Hematopoietic multipotent progenitor cell treated with erythropoietin and hydrocortisone succinate and interleukin-3 and kit ligand, for 8 days (in vitro differentiated cells): ENCODE data around the gene ARNT2.
"Not testable (repeated sequence)": the region's sequence is repeated elsewhere in the genome, so short reads cannot be mapped to it uniquely, and the experiment has no call there.

Source experiments
- DNase-seq: peaks from one replicate; pipeline ENCODE4 v3.0.0-alpha.2; 2015

The ARNT2 gene

DNA sequence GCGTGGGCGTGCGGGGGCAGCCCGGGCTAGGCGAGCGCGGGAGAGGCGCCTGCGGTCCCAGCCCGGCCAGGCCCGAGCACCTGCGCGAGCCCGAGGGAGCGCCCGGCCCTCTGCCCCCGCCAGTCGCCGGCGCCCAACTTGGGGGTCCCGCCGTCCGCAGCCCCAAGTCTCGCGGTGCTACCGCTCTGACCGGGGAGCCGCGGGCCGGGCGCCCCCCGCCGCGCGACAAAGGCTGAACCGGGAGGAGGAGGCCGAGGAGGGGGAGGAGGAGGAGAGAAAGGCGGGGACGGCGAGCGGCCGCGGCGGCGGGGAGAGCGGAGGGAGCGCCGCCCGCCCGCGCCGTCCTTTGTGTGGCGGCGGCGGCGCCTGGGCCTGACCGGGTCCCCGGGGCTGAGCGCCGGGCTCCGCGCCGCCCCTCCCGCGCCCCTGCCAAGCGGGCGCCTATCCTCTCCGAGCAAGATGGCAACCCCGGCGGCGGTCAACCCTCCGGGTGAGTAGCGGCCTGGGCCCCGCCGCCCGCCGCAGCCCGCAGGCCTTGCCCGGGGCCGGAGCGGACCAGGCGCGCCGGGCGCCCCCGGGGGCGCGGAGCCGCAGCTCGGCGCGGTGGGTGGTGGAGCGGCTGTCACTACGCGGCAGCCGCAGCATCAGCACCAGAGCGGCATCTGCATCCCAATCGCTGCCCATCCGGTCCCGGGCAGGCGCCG is at the start of gene ARNT2:
ARNT2 (plus strand) TSS at position 326 of the 704 bp plus-strand sequence; CDS start at position 460, 134 bp downstream.
- no peak for DNase-seq

DNA sequence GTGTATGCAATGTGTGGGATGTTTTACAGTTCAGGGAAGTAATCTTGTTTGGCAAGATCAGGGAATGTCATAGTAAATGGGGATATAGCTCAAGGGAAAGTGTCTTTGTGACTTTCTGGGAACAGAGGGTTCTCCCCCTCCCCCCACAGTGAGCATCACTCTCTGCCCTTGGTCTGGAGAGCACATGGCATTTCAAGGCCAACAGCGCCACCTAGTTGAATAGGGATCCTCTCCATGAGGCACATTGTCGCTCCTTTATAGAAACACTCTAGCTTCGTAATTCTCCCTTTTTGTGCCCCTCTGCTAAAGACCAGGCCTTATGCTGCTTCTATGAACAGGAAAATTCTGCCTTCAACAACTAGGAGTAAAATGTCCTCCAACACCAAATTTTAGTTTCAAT is 37.1 kb upstream of the ARNT2 start:
- DNase-seq: peak; percentile 54

DNA sequence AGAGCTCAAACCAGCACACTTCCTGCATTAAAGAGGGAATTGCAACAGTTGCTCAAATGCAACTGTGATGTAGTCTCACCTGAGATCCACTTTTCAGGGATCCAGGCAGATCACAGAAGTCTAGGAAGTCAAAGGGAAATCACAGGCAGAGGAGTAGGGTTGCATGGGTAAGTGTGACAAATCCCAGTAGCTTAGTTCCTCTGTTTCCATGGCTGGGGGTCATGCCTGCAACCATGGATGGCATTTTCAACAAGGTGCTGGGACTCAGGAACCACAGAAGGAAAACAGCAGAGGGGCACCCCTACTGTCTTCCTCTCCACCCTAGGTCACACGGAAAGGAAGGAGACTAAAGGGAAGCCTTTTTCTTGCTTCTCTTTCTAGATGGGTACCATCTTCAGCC is 36.5 kb upstream of the ARNT2 start:
- DNase-seq: no peak

DNA sequence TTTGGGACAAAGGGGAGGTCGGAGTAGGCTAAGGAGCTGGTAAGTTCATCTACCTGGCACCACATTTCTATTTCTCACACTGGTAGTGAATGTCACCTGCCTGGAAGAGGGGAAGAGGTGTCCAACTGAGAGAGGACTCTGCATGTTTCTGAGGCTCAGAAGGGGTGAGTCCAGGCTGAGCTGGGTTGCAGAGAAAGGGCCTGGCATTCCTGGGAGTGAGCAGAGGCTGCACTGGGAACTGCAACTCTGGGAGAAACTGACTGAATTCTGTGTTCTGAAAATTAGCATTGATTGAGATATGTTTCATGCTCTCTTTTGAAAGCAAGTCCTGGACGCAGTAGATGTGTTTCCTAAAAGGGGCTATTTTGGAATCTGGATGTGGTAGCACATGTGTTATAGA is 32.3 kb upstream of the ARNT2 start:
- no peak for DNase-seq

DNA sequence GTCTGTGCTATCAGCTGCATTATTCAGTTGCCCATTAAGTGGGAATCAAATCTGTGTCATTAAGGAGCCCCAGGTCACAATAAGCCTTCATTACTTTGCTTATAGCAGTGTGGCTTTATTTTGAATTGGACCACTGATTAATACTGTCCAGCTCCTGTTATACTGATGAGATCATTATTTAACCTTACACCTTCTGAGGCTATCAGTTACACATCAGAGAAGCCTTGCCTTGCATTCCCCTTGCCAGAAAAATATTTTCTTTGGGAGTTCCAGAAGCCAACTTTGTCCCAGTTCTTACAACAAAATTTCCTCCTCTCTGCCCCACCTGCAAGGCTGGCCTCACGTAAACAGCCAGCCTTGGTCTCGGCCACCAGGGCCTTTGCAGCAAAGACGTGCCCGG is 29.7 kb upstream of the ARNT2 start:
- DNase-seq: no peak

DNA sequence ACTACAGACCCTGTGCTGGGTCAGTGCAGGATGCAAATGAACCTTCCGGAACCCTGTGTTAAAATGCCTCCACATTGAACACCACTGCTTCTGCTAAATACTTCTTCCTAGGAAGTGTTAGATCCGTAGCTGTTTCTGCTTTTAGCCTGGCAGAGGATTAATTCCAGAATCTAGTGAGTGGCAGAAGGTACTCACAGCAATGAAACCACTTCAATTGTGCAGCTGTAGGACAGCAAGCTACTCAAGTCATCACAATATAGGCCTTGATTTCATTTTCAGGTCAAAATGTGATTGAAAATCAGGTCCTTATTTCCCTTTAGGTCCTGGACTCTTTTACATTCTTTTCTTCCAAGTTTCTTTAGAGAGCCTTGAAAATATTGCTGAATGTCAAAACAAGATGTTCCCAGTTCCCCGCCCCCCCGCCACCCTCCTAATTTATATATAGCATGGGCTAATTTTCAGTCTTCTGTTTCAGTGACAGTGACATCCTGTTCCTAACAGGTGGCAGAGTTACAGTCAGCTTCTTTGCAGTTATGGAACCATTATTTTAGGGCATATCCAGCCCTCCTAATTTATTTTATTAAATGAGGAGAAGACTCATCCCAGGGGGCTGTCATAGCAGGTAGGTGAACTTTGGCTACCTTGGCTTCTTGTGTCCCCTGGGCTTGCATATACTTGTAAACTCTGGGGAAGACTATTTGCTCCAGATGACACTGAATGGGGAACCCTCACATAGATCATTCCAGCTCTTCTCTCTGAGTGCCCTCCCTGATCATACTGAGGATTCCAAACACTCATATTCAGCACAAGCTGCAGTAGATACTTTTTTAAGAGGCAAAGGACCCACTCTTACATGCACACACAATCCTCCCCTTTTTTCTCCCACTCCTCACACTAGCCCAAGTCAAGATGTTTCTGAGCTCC is 28.0 kb upstream of the ARNT2 start:
- DNase-seq: no peak

DNA sequence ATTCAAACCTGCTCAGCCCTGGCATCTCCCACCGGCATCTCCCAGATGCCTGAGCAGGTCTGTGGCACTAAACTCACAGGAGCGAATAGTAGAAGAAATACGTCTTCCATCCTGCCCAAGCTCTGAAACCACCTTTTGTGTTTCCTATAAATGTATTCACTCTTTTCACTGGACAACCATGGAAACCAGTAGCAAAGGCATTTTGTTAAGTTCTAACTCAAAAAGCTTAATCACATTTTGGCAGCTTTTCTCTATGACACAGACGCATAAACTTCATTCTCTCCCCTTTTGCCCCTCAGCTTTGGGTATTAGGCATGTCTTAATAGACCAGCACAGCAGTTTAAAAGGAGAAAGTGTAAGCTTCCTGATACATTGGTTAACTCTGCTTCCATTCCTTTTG is 24.5 kb upstream of the ARNT2 start:
- no peak for DNase-seq

DNA sequence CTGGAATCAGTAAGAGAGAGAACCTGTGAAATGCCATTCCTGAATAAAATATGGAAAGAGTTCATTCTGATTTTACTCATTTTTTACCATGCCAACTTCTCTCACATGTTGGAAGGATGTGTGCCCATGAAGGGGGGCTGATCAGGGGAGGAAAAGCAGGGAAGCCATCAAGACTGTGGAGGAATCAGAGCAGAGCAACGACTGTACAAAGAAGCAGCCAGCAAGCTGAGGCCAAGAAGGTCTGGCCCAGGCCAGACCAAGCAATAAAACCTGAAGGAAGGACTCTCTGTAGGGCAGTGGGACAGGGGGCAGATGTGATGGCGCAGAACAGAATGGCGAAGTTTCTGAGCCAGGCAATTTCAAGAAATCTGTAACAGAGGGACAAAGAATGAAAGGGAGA is 24.0 kb upstream of the ARNT2 start:
- DNase-seq: no peak

DNA sequence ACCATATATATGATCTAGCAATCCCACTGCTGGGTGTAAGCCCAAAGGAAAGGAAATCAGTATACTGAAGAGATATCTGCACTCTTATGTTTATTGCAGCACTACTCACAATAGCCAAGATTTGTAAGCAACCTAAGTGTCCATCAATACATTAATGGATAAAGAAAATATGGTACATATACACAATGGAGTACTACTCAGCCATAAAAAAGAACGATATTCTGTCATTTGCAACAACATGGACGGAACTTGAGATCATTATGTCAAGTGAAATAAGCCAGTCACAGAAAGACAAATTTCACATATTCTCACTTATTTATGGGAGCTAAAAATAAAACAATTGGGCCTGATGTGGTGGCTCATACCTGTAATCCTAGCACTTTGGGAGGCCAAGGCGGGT is 21.9 kb upstream of the ARNT2 start:
- DNase-seq: no peak

DNA sequence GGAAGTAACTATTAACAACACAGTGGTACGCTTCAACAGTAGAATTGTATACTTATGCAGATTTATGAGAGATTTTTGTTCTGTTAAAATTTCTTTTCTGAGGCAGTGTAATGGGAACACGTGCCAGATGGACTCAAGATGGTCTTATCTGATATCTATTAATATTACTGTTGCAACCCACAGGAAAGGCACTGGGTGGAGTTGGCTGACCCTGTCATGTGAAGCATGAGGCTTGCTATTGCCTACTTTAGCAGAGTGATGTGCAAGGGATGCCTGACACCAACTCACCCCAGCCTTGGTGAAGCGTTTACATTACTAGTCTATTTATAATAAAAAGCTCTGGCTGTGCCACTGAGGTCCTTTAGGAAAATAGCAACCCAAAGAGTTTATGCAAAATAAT is 19.8 kb upstream of the ARNT2 start:
- DNase-seq: peak; percentile 8

DNA sequence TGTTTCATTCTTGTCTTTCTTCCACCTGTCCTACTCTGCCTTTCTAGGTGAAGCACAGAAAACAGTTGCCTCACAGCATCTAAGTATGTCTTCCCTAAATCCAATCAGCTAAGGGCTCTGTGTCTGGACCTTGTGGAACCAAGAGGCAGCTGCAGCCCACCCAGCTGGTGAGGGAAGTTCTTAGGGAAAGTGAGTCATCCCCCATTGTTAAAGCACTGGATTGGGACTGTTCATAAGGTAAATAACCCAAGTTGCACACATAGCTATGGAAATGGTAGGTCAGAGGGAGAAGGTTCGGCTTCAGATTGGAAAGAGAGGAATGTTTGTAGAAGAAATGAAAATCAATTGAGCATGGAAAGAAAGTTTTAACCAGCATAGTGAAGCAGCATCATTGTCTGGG is 18.0 kb upstream of the ARNT2 start:
- DNase-seq: no peak

DNA sequence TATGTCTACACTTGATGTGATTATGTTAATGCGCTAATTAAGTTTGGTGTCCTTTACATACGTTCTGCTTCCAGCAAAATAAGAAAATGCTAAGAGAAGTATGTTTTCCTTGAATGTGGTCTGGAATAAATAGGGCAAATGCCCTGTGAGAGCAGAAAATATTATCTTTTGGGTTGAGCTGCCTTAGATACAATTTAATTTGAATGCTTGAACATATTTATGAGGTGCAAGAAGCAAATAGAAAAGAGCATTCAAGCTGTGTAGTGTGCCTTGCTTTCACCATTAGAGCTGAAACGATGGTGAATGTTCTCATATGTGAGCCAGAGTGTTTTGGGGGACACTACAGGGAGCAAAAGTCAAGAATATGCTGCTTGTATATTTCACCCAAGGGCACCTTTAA is 15.9 kb upstream of the ARNT2 start:
- no peak for DNase-seq

DNA sequence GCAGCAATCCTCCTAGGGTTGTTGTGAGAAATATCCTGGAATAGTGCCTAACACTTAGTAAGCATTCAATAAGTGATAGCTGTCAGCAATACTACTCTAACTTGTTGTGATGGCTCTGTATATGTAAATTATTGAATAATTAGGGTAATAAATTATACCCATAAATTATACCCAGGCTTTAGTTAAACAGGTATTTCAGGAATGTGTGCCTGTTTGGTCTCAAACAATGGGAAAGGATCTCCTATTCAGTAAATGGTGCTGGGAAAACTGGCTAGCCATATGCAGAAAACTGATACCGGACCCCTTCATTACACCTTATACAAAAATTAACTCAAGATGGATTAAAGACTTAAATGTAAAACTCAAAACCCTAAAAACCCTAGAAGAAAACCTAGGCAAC is 14.8 kb upstream of the ARNT2 start:
- no peak for DNase-seq

DNA sequence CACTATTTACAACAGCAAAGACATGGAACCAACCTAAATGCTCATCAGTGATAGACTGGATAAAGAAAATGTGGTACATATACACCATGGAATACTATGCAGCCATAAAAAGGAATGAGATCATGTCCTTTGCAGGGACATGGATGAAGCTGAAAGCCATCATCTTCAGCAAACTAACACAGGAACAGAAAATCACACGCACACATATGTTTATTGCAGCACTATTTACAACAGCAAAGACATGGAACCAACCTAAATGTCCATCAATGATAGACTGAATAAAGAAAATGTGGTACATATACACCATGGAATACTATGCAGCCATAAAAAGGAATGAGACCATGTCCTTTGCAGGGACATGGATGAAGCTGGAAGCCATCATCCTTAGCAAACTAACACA is 13.2 kb upstream of the ARNT2 start:
- not testable (repeated sequence) for DNase-seq

DNA sequence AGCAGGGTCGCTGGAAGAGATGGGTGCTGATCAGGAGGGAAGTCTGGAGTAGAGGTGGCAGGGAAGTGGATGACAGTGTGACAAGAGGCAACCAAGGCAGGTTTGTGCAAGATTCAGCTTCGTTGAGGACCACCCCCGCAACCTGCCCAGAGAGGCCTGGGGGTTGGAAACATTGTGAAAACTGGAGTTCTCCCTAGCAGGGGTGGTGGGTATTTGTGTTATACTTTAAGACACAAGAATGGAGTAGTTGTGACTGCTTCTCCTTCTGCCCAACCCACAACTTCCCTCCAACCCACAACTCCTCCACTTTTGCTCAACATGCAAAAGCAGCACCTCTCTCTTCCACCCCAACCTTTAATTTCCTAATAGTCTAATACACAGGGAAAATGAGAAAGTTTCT is 8.6 kb upstream of the ARNT2 start:
- DNase-seq: no peak

DNA sequence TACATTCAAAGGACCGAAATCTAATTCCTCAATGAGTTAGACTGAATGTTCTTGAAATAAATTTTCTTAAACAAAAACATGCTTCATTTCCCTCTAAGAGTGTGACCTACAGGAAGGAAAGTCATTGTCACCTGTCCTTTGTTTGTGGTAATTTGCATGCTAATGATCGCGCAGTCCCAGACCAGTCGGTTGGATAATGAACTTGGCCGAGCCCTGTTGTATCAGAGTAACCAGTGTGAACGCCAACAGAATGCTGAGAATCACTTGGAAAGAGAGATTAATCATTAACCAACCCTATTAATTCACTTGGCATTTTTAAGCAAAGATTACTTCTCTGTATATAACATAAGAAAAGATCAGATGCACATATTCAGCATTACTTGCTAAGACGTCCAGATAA is 8.1 kb upstream of the ARNT2 start:
- no peak for DNase-seq

DNA sequence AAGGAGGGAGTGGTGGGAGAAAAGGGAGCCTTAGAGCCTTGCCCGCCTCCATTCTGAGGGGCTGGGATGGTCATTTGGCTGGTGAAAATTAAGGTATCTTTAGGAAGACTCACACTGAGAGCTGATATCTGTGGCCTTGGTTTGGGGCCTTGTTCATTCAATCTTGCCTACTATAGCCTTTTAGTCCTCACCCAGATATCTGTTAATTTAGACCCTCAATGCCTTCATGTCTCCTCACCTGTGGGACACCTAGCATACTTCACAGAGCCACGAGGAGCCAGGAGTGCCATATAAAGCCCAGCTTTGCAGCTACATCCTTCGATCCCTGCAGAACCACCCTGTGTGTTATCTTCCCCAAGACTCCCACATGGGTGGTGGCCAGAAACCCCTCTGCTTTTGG is 4.7 kb upstream of the ARNT2 start:
- DNase-seq: no peak

DNA sequence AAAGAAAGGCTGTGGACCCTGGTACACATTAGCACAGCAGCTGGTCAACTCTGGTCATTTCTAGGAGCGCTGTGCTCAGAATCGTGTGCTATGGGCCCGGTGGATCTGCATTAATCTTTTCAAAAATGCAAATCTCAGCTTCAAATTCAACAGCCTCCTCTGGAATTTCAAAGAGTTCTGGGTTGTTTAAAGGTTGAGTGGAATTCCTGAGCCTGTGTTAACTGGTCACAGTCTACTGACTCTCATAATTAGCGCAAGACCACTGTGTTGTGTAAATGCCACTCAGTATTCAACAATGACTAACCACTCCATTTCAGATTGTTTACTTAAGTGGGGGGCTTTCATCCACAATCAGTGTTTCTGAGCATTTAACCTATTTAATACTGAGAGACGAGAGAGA is 2.7 kb upstream of the ARNT2 start:
- no peak for DNase-seq

DNA sequence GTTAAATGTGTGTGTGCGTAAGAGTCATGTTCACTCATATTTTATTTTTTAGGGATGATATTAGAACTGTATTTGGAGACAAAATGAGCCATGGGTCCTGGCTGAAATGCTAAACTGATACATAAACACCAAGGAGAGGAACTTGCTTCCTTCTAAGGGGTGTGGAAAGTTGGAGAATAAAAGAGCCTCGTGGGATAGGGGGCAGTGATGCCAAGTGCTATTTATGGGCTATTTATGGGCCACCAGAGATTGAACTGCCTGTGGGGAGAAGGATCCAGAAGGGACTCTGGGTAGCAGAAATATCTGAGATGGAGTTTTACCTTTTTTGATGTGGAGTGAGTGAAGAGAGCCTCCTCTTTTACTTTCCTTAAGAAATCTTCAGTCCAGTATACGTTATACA is 1.8 kb upstream of the ARNT2 start:
- DNase-seq: no peak

DNA sequence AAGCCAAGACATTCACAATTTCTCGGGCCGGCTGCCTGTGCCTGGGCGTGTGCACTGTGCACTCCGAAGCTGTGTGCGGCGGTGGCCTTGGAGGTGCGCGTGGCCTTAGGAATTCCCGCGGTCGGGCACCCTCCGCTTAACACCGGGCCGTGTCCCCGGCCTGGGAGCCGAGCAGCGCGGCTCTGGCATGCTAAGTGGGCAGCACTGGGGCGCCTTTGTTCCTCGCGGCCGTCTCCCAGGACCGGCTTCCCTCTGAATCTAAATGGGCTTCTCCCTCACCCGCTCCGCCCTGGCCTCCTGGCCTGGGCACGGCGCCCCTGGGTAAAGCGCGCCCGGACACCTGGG is 498 bp upstream of the ARNT2 start:
- DNase-seq: no peak

DNA sequence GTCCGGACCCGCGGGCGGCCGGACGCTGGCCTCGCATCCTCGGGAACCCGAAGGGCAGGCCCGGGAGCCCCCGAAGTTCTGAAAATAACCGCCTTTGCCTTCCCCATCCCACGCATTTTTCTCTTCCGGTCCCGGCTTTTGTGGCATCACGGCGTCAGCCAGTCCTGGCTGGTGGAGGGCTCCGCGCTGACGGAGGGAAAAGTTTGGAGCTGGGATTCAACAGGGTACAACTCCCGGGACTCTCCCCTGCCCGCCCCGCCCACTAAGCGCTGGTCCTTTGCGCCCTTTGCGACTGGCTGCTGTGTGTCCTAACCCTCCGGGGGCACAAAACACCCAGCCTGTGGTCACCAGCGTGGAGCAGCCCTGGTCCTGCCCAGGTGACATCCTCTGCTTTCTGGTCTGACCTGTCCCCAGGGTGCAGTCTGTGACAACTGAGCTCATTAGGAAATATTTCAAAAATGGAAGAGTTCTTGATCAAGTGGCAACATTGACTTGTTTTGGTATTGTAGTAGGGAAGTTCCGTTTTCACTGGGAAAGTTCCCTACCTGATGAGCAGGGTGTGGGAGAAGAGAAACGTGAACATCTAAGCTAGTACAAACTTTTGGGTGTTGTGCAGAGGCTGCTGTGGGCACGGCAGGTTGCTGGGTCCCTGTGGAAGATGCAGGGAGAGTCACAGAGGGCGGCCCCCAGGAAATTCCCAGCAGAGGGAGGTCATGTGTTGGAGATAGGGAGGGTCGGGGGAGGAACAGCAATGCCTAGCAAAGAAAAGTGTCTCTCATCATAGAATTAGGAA is 775 bp downstream of the ARNT2 start:
- DNase-seq: no peak

DNA sequence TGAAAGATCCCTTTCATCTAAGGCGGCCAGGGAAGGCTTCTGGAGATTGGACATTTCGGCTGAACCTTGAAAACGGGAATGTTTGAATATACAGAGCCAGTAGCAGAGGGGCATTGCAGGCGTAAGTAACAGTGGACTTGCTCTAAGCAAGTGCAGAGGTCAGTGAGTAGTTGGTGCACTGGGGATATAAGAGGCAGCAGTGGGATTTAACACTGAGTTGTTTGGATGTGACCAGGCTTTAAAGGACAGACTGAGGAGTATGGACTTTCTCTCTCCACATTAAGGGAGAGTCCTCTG is 1.3 kb downstream of the ARNT2 start:
- DNase-seq: no peak

DNA sequence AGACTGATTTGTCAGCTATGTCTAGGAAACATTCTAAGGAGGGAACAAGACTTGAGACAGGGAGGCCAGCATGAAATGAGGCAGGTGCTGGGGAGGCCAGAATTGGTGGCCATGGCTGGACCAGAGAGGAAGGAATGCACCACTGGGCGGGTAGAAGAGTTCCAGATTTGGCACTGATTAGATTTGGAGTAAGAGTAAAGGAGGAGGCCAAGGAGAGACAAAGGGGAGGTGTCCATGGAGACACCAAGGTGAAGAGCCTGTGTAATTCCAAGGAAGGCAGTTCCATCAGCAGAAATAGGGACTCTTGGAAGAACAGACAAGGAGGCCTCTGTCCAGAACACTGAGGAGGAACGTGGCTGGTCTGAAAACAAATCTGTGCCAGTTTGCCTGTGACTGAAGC is 1.8 kb downstream of the ARNT2 start:
- no peak for DNase-seq

DNA sequence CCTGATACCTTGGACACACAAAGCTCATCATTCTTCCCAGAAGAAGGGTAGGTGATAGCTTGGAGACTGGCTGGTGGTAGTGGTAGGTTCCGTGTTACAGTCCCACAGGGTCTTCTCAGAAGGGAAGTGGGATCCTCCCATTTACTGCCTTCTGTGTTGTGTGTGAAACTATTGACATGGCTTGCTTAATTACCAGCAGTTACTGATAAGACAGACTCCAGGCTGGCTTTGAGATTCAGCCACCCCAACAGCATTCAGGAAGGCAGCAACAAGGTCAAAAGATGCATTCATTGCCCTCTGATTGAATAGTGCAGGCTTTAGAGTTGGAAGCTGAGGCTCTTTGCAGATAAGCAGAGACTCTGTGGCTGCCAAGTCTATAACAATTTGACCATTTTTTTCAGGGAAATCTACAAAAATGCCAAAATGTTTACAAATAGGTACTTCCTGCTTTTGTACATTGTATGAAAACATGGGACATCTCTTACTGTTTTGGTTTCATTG is 7.7 kb downstream of the ARNT2 start:
- no peak for DNase-seq
